HG03060 (cell line): ENCODE results near the gene GHR.

Source experiments
- ATAC-seq: cut with Tn5 transposase; IDR thresholded peaks from one replicate; pipeline ENCODE4 v1.9.1; 2021; ENCODE audit warnings: low read depth, moderate number of reproducible peaks; ENCODE audit not compliant: unreplicated experiment

GHR gene

DNA sequence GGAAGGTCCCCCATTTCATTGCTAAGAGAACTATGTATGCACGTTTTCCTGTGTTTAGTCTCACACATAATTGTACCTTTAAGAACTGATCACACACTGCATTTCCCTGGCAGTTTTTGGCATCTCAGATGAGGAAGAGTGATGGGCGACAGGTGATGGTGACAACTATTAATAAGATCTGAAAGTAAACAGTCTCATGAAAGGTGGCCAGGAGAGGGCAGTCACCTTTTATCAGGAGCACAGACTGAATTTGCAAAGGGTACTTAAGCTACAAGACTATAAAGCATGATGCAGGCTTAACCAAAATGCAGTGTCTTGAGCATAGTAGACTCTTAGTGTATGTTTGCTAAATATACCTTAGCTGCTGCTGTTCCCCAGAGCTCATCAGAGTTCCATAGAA lies 91.5 kb downstream of the GHR start:
- no peak for ATAC-seq

DNA sequence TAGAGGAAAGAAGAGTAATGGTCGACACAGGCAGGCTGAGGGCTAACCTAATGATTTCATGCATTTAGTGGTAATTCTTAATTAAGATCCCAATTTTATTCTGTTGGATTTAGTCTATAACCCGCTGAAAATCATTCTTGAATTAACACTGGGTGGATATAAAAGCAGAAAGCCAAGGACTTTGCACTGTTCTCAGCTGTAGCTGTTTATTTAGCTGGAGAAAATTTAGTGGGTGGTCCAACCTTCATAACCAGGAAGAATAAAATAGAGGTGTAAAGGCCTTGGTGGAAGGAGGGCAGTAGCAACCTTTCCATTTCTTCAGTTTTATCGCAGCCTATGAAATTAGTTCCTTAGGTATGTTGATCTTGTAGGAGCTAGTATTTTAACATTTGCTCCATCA lies 92.3 kb downstream of the GHR start:
- no peak for ATAC-seq

DNA sequence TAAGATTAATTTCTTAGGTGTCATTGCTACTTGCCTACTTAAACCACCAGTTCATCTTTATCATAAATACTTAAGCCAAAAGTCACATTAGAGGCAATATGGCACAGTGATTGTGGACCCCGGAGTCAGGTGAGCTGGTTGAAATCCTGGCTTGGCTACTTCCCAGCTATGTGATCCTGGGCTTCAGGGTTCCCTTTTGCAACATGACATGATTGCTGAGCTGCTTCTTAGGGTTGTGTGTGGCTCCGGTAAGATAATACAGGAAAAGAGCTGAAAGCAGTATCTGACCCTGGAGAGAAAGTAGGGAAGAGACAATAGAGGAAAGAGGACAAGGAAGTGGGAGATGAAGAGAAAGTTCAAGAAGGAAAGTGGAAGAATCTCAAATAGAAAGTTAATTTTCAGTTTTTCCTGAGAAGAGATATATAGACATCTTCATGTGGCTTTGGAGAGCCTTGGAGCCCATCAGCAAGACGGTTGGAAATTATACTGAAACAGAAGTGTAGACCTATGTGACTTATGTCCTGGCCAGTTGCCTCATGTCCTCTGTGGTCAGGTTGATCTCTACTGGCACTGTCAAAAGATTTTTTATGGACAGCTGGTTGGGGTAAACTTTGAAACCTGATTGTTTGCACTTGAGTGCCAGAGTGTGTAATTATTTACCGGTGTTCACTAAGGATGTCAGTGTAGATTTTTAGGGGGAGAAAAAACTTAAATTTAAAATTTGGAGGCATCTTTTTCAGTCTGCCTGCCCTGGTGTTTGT lies 93.2 kb downstream of the GHR start:
- no peak for ATAC-seq

DNA sequence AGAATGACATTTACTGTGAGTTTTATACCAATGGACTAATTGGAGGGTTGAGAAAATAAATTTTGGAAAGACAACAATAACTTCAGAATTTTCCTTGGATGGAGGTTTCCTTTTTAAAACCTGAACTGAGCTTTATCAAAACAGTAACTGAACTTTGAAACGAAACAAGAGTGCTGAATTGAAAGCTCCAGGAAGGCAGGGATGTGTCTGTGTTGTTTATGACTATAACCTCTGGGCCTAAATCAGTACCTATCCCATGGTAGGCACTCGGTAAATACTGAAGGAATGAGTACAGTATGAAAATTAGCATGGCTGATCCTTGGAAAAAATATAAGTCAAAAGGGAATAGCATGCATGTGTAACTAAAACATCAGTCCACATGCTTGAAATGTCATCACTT lies 93.9 kb downstream of the GHR start:
- ATAC-seq: no peak

DNA sequence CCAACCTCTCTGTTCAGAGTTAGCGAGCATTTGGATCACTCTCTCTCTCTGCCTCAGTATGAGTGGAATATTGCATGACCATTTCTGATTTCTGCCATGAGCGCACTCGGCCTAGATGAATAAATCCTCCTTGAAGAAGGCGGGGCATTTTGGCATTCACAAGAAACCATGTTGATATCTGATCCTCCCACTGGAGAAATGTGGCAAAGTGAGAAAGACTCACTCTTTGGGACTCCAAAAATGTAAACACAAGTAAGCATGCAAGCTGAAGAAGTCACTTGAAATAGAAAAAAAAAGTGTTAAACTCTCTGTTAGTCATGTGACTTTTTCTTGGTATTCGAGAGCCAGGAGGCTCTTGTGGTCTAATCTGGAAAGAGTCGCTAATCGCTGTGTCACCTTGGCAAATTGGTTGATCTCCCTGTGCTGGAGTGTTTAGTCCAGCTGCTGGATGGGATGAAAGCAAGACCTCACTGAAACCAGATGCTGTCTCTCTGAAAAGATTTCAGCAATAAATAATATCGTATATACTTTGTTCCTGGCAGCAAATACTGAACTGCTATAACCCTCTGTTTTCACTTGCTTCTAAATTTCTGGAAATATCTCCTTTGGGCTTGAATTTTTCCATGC lies 95.5 kb downstream of the GHR start:
- no peak for ATAC-seq

DNA sequence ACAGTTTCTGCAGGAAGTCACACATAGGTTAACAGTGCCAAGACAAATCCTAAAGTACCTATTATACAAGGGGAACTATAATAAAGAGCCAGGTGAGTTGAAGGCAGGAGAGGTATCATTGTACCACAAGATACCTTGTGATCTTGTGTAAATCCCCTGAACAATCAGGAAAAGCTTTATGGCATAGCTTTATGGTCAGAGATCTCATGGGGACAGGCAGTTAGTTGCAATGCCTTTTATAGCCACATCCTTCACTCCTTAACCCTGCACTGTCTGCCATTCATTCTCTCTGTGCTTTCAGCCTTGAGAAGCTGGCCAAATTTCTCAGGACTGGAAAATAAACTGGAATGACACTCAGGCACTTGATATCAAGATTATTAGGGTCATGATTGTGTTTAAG lies 97.0 kb downstream of the GHR start:
- ATAC-seq: no peak

DNA sequence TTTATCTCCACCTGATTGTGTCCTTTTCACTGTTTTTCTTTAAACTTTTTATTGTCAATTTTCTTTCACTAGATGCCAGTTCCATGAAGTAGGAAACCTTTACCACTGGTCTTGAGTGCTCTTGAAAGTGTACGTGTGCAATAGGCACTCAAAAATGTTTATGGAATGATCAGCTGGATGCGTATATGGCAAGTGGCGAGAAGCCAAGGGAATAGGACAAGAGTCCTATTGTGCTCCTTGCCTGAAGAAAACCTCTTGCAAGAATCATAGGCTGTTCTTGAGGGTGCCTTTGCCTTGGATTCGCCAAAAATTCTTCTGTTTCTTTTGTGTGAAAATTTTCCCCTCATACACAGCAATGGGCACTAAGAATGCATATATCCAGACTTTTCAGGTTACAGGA lies 97.7 kb downstream of the GHR start:
- ATAC-seq: no peak

DNA sequence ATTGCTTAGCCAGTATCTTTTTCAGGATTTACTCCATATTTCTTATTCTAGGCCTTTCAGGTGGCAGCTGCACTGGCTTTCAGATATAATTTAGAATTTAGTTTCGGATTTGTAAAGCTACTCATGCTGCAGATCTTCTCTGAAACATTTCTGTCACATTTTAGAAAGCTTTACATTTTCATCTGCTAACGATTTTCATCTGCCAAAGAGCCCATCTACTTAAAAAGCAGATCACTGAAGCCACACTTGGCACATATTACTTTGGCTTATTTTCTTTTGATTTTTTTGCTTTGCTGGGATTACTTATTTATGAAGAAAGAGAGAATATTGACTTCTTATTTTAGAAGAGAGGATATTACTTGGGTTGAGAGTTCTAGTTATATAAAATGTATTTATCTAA lies 98.2 kb downstream of the GHR start:
- ATAC-seq: no peak

DNA sequence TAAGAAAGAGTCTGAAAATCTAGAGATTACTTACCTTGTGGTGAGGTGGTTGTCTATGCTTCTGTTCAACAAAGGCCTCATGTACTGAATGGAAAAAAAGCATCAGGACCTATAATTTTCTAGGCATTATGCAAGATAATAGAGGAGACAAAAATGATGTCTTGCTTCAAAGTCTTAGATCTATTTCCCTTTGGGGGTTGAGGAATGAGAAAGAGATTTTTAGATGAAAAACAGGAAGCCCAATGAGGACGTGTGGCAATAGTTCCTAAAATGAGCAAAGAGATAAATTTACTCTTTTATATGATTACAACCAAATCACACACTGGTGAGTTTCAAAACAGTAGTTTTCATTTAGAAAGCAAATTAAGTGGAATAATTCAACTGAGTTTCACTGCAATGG lies 99.5 kb downstream of the GHR start:
- ATAC-seq: no peak

DNA sequence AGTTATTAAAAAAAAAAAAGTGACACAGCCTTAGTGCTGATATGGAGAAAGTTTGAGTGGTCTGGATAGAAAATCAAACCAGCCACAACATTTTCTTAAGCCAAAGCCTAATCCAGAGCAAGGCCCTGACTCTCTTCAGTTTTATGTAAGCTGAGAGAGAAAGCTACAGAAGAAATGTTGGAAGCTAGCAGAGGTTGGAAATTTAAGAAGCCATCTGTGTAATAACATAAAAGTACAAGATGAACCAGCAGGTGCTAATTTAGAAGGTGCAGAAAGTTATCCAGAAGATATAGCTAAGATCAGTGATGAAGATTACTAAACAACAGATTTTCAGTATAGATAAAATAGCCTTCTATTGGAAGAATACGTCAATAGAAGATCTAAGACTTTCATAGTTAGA lies 102.9 kb downstream of the GHR start:
- ATAC-seq: no peak

DNA sequence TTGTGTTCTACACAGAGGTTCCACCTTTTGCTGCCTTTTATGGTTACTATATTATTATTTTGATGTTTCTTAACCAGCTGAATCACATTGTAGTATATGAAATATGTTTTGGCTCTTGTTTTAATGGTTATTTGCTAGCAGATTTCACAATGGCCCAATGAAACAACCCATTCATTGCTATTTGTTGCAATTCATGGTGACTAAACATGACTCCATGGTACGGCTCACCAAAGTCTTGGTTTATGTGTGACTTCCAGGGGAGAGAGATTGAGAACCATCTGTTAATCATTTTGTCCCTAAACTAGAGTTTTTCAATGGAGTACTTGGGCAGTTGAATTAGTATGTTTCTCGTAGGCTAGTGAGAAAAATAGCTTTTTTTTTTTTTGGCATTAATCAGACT lies 108.4 kb downstream of the GHR start:
- no peak for ATAC-seq

DNA sequence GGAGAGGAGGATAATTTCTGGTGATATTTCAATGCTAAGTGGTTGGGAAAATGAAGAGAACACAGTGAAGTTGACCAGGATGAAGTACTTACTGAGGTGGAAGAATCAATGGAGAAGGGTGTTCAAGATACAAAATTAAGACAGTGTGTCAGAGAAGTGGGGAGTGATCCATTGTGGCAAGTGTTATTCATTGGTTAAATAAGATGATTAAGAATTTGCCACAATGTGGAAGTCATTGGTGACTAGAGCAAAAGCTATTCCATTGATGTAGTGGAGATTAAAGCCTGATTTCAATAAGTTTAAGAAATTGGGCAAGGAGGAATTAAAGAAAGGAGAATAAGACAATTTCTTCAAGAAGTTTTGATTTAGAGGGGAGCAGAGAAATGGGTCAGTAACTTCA lies 118.9 kb downstream of the GHR start:
- no peak for ATAC-seq

DNA sequence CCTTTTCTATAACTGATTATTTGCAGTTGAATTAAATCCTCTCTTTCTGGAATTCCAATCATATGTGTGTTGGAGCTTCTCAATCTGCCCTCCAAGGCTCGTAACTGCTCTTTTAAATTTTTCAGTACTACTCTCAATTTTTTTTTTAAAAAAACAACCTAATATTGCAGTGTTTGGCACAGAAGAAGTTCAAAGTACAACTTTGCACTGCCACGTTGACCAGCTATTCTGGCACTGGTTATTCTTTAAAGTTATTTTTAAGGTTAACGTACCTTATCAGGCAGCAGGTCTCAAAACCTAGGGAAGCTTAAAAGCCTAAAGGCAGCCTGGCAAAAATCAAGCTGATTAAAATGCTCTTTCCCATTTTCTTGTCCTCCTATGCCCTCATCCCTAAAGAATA lies 120.5 kb downstream of the GHR start:
- no peak for ATAC-seq

DNA sequence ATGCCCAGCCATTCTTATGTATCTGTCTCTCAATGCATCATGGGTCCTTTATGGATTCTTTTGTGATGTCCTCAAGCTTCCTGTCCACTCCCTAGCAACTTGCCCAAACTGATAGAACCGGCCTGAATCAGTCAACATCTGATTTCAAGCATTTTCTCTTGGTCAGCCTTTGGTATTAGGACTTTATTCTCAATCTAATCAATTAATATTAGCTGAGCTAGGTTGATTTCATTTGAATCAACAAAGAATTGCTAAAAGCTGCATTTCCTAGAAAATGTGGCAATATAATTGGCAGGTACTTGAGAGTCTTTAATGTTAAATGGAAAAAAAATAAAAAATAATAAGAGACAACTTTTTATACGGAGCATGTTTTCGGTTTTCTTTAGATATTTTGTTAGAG lies 121.8 kb downstream of the GHR start:
- ATAC-seq: no peak

DNA sequence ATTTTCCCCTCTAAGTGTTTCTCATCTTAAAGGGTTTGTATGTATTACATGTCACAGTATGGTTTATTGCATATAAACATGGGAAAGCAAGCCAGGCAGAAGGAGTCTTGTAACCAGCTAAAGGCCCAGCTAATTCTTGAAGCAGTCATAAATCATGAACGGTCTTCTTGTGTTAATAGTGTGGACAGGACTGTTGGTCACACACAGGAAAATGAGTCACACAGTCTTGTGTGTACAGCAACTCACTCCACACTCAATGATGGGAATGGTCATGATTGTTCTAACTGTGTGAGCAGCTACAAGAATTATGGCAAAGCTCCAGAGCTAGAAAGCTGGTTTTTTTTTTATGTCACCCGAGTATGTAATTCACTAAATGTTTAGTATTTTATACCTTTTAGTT lies 123.9 kb downstream of the GHR start:
- no peak for ATAC-seq

DNA sequence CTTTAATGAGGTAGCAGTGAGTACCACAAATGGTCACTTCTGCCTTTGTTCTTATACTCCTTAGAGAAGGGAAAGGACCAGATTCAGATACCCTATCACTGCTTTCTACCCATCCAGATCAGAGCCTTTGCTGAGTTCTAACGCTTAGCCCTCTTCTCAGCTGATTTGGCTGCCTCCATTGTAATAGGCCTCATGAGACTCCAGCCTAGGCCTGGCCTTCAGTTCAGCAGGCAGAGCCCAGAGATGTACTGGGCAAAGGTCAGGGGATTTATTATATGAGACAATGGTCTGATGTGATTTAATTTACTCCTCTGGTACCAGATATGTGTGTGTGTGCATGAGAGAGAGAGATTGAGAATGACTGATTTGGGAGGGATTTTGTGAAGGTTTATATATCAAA lies 124.7 kb downstream of the GHR start:
- no peak for ATAC-seq

DNA sequence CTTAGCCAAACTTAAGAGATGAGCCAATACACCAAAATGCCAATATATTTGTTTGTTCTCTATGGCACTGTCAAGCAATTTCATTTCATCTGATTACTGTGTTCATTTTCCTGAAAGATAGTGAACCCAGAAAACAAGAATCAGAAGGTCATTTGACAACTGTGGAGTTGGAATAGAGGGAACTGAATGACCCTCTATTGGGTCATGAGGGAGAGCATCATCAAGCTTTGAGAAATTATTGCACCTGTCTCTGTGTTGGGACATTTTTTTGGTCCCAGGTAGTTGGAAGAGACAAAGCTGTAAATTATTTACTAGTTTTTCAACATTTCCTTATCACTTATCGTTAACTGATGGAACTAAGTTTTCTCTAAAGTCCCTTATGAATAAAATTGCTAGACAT lies 129.4 kb downstream of the GHR start:
- ATAC-seq: no peak

DNA sequence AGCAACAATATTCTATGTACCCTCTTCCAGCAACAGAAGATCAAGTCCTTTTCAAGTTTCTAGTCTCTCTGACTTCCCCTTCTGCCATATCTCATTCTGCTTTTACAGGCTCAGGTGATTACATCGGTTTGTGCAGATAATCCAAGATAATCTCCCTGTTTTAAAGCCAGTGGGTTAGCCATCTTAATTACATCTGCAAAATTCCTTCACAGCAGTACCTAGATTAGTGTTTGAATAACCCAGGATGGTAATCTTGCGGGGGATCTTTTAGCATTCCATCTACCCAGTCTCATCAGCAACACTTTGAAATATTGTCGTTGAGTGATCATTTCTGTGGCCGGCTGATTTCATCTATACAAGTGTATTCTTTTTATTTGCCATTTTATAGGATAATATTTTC lies 130.2 kb downstream of the GHR start:
- ATAC-seq: no peak

DNA sequence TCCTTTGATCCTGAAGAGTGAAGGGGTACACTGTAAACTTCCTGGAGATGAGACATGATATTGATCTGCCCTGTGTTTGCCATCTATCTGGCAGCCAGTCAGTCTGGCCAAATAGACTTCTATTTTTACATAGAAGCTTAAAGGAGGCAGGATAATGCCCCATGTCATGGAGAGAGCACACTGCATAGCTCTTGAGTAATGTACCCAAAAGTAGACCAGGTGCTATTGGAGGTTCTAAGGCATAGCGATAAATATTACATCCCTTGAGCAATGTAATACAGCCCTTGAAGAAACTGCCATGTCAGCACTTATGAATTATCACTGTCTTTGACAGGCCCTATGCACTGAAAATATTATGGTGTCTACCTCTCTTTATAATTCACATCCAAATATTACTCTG lies 131.8 kb downstream of the GHR start:
- no peak for ATAC-seq

DNA sequence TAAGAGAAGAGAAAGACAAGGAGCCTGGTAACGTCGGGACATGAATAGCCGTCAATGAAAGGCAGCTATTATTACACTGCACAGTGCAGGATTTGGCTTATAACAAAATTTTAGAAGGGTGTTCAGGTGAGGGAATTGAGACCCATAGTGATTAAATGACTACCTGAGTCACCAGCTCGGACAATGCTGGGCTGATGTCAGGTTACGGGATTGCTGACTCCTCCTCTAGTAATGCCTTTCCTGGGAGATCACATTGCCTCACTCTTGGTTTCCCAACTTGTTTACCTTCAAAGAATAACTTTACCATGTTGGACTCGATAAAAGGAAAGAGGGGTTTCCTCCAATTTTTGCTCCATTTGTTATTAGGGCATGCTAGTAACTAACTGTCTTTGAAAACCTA lies 132.6 kb downstream of the GHR start:
- ATAC-seq: no peak

DNA sequence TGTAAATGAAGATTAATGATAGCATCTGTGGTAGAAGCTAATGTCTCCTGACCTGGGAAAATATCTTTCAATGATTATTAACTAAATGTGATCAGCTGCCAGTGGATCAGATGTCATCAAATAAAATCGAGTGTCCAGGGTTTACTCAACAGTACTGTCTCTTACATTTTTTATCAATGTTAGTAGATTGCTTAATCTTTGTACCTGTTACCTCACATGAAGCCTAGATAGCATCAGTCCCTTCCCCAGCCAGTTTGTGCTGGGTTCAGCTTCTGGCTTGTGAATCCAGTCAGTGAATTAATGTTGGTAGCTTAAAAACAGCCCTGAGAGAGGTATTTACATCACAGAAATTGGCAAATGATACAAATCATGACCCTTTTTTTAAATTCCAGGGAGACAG lies 134.4 kb downstream of the GHR start:
- no peak for ATAC-seq

DNA sequence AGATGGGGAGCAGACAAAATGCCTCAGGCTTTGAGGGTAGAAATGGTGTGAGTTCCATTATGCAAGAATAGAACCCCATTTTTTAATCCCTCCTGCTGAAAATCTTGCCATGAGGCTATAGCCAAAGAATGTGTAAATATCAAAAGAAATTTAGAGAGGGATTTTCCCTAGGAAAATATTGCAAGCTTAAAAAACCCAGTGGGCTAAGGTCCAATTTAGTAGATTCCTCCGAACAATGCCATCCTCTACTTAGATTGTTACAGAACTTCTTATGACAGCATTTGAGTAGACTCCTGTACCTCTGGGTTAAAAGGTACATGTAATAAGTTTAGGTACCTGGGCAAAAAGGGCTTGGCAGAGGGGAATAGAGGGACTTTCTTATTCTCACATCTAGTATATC lies 138.4 kb downstream of the GHR start:
- ATAC-seq: no peak
